ENCODE results near the gene TACR2.

The TACR2 gene

DNA sequence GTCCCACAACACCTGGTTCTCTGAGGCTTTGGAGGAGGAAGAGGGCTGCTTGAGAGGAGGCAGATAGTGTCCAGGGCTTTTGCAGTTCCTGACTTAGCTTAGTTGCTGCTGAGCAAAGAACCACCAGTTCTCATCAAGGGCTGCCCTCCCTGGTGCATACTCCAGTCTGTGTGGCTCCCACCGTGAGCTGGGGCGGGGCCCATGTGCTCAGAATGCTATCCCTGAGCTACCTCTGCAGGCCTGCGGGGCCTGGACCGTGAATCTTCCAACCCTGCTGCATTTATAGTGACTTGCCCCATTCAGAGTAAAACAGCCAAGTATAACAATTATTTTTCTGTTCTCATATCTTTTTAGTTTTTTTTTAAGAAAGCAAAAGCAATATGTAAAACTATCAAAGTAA is 49.2 kb downstream of the TACR2 start:
- DNase-seq = no peak

DNA sequence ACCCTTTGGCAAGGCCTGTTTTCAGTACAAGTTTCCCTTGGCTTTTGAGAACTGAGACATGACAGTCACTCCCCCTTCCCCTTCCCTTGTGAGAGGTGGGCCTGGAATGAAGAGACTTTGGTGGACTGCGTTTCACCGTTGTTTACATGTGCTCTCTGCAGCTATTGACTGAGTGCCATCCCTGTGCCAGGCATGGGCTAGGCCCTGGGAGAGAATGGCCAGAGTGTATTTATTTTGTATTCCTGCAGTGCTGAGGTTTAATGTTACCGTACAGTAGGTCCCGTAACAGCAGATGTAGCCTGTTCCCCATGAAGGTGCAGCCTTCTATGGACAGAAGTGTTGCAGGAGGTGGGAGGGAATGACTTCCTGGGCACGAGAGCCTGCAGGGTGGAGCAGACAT is 50.0 kb downstream of the TACR2 start:
- DNase-seq = no peak

DNA sequence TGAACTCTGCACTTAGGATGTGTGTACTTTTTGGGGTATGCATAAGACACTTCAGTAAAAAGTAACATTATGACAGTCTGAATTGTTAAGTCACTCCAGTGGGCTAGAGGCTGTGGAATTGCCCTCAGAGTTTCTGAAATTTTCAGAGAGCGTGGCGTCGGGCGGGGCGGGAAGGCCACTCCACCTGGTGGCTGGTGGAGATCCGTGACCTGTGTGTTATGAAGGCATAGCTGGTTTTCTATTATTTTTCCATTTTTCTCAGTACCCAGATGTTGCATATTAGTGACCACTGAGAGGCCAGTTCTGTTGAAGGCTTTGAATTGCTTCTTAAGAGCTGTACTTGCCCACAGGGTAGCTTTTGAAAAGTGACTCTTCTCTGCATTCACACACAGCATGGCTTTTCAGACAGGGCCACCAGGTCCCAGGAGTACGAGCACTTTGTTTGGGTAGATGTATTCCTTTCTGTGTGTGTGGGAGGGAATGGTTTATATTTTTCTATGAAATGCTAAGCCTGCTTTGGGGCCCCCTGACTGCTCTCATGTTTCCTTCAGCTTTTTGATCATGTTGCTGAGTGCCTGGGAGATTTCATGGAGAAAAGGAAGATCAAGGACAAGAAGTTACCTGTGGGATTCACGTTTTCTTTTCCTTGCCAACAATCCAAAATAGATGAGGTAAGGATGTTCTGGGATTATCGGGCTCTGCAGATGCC is 52.3 kb downstream of the TACR2 start:
- no peak for DNase-seq

DNA sequence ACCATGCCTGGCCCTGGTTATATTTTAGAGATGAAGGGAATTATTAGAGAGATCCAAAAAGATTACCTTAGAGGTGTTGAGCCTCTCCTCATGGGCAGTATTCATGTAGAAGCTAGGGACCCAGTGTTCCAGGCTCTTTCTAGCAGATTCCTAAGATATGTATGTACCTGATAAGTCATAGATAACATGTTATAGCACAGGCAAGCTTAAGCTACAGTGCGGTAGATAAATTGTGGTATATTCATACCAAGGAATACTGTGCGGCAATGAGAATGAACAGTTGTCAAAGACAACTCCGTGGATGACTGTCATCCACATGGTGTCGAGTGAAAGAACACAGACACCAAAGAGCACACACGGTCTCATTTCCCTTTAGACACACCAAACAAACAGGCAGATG is 53.1 kb downstream of the TACR2 start:
- DNase-seq = no peak

DNA sequence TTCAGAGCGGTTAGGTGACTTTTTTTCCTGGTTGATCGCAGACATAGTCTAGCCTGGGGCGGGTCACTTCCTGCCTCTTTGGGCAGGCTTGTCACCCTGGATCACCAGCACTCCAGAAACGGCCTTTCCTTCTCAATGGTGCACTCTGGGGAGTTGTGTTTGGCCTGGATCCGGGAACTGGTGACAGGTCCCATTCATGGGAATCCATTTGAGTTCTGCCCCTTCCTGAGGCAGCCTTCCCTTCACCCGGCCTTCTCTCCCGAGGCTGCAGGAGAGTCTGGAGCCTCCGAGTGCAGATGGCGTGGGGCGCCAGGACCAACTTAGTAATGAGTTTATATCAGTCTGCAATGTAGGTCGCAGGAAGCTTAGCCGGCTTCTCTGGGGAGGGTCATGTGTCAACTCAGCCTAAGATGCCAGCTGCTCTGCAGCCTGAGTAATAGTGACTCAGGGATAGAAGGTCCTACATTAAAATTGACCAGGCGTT is 54.2 kb downstream of the TACR2 start:
- no peak for DNase-seq

DNA sequence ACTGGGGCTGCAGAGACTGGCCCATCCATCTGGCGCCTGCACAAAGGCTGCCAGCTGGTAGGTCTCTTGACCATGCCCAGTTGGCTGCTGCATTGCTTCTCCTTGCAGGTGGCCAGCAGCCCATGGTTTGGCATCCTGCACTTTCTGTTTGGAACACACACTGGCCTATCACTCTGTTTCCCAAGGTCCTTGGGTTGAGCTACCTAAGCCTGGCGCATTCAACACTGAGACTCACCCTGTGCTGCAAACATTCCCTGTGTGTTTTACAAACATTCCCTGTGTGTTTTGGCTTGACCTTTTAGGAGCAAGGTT is 55.5 kb downstream of the TACR2 start:
- DNase-seq = no peak

DNA sequence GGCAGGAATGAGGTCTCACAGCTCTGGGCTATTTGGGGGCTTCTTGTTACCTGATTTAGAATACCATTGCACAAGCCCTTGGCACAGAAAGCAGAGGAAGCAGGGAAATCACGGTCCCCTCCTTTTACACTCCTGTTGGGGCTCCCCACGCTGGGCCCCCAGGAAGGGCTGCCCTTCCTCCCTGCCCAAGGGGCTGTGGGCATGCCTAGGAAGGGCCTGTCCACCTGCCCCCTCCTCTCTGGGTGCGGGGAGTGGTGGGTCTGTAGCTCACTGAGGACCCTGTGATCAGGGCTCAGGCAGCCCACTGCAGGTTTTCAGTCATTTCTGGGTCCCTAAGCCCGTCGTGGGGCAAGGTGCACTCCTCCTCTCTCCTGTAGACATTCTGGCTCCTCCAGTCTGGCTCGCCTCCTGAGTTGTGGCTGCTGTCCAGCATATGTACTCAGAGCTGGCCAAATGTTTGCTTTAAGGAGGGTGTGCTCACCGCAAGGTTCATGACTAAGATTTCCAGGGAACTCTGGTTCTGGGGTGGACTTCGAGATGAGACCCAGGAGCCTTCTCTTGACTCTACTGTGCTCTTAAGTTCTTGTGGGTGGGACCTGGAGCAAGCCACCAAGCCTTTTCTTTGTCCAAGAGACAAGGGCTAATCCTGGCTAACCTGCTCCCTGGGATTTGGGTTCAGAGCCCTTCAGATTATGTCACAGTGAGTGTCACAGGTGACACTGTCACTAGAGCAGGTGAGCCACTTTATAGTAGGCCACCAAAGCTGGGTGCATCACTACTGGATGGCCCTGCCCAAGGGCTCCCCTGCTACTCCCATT is 56.0 kb downstream of the TACR2 start:
- DNase-seq = no peak

DNA sequence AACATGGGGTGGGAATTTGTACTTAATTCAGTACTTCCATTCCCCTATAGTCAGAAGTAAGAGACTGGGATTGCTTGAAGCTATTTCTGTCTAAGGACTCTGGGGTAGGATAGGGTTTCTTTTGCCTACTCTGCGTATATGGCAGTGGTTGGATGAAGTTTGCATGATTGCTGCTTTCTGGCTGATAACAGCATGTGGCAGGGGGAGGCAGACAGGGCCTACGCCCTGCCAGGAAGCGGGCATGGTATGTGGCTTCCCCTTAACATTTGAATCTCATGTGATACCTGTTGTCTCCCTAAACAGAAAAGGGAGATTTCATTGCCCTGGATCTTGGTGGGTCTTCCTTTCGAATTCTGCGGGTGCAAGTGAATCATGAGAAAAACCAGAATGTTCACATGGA is 57.1 kb downstream of the TACR2 start:
- peak; percentile 30 to 45 for DNase-seq

DNA sequence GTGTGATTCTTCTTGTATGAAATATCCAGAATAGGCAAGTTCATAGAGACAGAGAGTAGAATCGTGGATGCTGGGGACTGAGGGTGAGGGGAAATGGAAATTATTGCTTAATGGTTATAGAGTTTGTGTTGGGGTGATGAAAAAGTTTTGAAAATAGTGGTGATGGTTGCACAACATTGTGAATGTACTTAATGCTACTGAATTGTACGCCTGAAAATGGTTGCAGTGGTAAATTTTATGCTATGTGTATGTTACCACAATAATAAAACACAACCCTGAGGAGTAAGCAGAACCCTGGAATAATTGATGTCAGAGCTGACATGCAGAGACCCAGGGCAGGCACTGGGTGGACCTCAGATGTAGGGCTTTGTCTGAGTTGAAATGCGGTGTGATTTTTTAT is 57.6 kb downstream of the TACR2 start:
- no peak for DNase-seq

DNA sequence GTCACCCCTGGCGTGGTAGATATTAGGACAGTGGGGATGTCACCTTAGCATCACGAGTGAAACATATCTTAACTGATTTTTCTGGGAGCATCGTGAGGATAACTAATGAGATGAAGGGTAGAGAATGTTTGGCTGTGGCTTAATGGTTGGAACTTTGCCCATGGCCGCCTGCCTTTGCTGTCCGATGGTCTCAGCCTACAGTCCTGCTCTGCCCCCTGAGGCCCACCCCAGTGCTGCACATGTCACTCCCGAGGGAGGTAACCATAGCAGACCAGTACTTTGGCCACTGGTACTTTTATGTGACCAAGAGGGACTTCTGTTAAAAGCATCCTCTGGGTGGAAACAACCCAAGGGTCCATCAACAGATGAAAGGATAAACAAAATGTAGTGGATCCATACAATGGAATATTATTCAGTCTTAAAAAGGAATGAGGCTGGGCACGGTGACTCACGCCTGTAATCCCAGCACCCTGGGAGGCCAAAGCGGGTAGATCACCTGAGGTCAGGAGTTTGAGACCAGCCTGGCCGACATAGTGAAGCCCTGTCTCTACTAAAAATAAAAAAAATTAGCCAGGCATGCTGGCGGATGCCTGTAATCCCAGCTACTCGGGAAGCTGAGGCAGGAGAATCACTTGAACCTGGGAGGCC is 58.4 kb downstream of the TACR2 start:
- no peak for DNase-seq

DNA sequence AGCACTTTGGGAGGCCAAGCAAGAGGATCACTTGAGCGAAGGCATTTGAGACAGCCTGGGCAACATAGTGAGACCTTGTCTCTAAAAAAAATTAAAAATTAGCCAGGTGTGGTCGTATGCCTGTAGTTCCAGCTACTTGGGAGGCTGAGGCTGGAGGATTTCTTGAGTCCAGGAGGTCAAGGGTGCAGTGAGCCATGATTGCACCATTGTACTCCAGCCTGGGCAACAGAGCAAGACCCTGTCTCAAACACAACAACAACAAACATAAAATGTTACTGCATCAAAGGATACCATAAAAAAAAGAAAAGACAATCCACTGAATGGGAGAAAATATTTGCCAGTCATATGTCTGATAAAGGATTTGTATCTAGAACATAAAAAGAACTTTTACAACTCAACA is 60.5 kb downstream of the TACR2 start:
- no peak for DNase-seq

DNA sequence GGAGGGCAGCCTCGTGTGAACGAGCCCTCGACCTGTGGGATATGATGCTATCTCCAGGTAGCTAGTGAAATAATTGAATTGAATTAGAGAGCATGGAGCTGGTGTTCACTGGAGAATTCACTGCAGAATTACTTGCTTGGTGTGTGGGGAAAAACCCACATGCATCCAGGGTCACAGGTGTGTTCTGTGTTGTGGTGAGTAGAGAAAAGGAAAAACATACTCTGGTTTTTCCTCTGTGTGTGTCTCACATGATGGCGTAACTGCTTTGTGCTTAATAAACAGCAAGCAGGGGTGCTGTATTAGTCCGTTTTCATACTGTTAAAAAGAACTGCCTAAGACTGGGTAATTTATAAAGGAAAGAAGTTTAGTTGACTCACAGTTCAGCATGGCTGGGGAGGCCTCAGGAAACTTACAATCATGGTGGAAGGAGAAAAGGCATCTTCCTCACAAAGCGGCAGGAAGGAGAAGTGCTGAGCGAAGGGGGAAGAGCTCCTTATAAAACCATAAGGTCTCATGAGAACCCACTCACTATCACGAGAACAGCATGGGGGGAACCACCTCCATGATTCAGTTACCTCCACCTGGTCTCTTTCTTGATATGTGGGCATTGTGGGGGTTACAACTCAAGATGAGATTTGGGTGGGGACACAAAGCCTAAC is 62.6 kb downstream of the TACR2 start:
- DNase-seq = no peak
